ENCODE data around the gene HPX.
A peak's percentile ranks its signal among the peaks of the same experiment; 100 is the strongest.

Gene HPX

GRCh38 chr11:6456361-6457073 lies 15.7 kb upstream of the HPX start:
- Mint-ChIP-seq H3K27me3 (no peaks in the 10 kb centered on the region), H3K4me1 (no peaks in the 10 kb centered on the region), H3K4me3 (no peak overlapping the region), H3K9me3 (no peaks in the 10 kb centered on the region), H3K36me3 (ENCODE audit: insufficient read depth) (peaks cover 11% of the 10 kb centered on the region), H3K27ac (ENCODE audit: low read depth) (no peak overlapping the region)
- DNase-seq (ENCODE audit: low spot score in 2 of 2) = no peak
- ATAC-seq (replicated peaks; ENCODE audit: extremely low read depth, poor library complexity, severe bottlenecking) = no peak

DNA sequence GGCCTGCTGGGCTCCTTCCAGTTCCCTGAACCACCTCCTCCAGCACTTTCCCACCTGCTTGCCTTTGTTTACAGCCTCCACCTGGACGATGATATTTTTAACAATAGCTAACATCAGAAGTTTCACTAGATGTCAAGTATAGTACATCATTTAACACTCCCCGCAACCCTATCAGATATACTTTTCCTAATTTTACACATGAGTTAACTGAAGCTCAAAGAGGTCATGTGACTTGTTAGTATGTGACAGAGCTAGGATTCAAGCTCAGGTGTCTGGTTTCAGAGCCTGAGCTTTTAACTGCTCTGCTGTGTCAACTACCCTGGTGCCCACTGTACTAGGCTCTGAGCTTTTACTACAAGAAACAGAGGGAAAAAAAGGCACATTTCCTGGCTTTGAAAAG lies 14.3 kb upstream of the HPX start:
- H3K27ac Mint-ChIP-seq (ENCODE audit: low read depth) = no peak overlapping the region
- ATAC-seq (replicated peaks; ENCODE audit: extremely low read depth, poor library complexity, severe bottlenecking) (no peak), DNase-seq (ENCODE audit: low spot score in 2 of 2) (no peak)
- H3K9me3 Mint-ChIP-seq = no peaks in the 10 kb centered on the region
- H3K36me3 Mint-ChIP-seq (ENCODE audit: insufficient read depth) = peaks cover 11% of the 10 kb centered on the region
- no peaks in the 10 kb centered on the region for H3K27me3 Mint-ChIP-seq
- no peak overlapping the region for H3K4me3 Mint-ChIP-seq
- H3K4me1 Mint-ChIP-seq = no peaks in the 10 kb centered on the region

DNA sequence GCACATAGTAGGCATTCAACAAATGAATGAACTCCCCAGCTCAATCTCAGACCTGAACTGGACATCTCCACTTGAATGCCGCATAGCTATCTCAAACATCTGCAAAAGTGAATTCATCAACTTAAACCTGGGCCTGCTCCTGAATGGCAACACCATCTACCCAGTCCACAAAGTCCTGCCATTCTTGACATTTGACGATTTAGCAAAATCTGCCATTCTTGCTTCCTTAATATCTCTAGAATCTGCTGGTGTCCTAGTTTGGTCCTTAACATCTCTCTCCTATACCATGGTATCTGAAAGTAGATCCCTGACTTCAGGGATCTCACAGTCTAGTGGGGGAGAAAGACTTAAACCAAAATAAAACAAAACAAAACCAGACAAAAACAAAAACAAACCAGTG lies 12.4 kb upstream of the HPX start:
- no peak overlapping the region for H3K27ac Mint-ChIP-seq (ENCODE audit: low read depth)
- no peak overlapping the region for H3K4me3 Mint-ChIP-seq
- no peaks in the 10 kb centered on the region for H3K9me3 Mint-ChIP-seq
- peaks cover 13% of the 10 kb centered on the region for H3K36me3 Mint-ChIP-seq (ENCODE audit: insufficient read depth)
- H3K27me3 Mint-ChIP-seq = no peaks in the 10 kb centered on the region
- no peaks in the 10 kb centered on the region for H3K4me1 Mint-ChIP-seq
- no peak for DNase-seq (ENCODE audit: low spot score in 2 of 2)
- no peak for ATAC-seq (replicated peaks; ENCODE audit: extremely low read depth, poor library complexity, severe bottlenecking)

- Mint-ChIP-seq H3K36me3 (ENCODE audit: insufficient read depth) (peaks cover 11% of the 10 kb centered on the region), H3K9me3 (no peaks in the 10 kb centered on the region), H3K4me3 (no peak overlapping the region), H3K27me3 (no peaks in the 10 kb centered on the region), H3K4me1 (no peaks in the 10 kb centered on the region), H3K27ac (ENCODE audit: low read depth) (no peak overlapping the region)
- DNase-seq (ENCODE audit: low spot score in 2 of 2) (no peak), ATAC-seq (replicated peaks; ENCODE audit: extremely low read depth, poor library complexity, severe bottlenecking) (no peak)
Observed at GRCh38 chr11:6452219-6452618, 11.4 kb upstream of the HPX start.

- no peak overlapping the region for H3K27ac Mint-ChIP-seq (ENCODE audit: low read depth)
- H3K36me3 Mint-ChIP-seq (ENCODE audit: insufficient read depth) = peaks cover 2% of the 10 kb centered on the region
- H3K4me3 Mint-ChIP-seq = no peak overlapping the region
- ATAC-seq (replicated peaks; ENCODE audit: extremely low read depth, poor library complexity, severe bottlenecking) (no peak), DNase-seq (ENCODE audit: low spot score in 2 of 2) (no peak)
- H3K27me3 Mint-ChIP-seq = no peaks in the 10 kb centered on the region
- H3K9me3 Mint-ChIP-seq = no peaks in the 10 kb centered on the region
- H3K4me1 Mint-ChIP-seq = no peaks in the 10 kb centered on the region
Observed at GRCh38 chr11:6448574-6448973, 7.8 kb upstream of the HPX start.

GRCh38 chr11:6443269-6444003 lies 2.6 kb upstream of the HPX start:
- Mint-ChIP-seq H3K27ac (ENCODE audit: low read depth) (no peak overlapping the region), H3K27me3 (no peaks in the 10 kb centered on the region), H3K4me1 (no peaks in the 10 kb centered on the region), H3K9me3 (no peaks in the 10 kb centered on the region), H3K4me3 (no peak overlapping the region), H3K36me3 (ENCODE audit: insufficient read depth) (peaks cover 2% of the 10 kb centered on the region)
- peak; percentile 46 for ATAC-seq (replicated peaks; ENCODE audit: extremely low read depth, poor library complexity, severe bottlenecking)
- peak; percentile 26 to 37 for DNase-seq (ENCODE audit: low spot score in 2 of 2)

GRCh38 chr11:6442441-6442840 lies 1.7 kb upstream of the HPX start:
- Mint-ChIP-seq H3K4me3 (no peak overlapping the region), H3K27ac (ENCODE audit: low read depth) (no peak overlapping the region), H3K27me3 (no peaks in the 10 kb centered on the region), H3K9me3 (no peaks in the 10 kb centered on the region), H3K4me1 (no peaks in the 10 kb centered on the region), H3K36me3 (ENCODE audit: insufficient read depth) (peaks cover 2% of the 10 kb centered on the region)
- no peak for DNase-seq (ENCODE audit: low spot score in 2 of 2)
- ATAC-seq (replicated peaks; ENCODE audit: extremely low read depth, poor library complexity, severe bottlenecking) = no peak

DNA sequence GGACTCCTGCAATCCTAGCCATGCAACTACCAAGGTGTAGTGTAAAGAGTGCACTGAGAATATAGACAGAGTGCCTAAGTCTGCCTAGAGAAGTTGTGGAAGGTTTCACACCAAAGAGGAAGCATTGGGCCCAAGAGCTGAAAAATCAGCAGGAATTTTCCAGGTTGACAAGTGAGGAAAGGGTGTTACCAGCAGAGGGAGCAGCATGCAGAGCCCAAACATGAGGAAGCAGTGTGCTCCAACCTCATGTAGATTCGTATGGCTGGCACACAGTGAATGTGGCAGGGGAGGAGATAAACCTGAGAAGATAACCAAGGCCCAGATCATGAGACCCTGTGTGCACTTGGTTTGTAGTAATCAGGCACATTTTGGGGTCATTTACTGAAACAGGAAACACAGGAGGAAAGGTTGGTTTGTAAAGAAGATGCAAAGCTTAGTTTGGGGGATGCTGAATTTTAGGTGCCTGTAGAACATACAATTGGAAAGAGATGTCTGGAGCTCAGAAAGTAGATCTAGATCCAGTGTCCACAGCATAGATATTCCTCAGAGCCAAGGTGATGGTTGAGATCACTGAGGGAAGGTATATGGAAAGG lies 1.7 kb downstream of the HPX start:
- ATAC-seq (replicated peaks; ENCODE audit: extremely low read depth, poor library complexity, severe bottlenecking) = peak; percentile 17
- no peak overlapping the region for H3K27ac Mint-ChIP-seq (ENCODE audit: low read depth)
- H3K27me3 Mint-ChIP-seq = no peaks in the 10 kb centered on the region
- no peak for DNase-seq (ENCODE audit: low spot score in 2 of 2)
- H3K4me1 Mint-ChIP-seq = no peaks in the 10 kb centered on the region
- no peak overlapping the region for H3K4me3 Mint-ChIP-seq
- no peaks in the 10 kb centered on the region for H3K9me3 Mint-ChIP-seq
- peaks cover 2% of the 10 kb centered on the region for H3K36me3 Mint-ChIP-seq (ENCODE audit: insufficient read depth)

DNA sequence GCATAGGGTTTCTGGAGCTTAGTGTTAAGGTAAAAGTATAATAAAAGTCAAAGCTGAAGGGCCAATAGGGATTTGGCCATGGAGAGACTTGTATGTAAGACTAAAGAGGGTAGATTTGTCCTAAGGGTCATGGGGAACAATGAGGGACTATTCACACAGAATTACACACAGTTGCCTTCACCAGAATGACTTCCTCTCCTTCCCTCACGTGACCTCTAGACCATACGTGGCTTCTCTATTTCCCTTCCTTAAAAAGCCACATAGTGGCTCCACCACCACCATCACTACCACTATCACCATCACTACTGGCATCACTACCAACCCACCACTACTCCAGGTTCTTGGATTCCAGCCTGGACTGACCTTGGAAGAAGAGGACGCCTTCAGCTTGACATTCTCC lies 2.8 kb downstream of the HPX start:
- H3K9me3 Mint-ChIP-seq = no peaks in the 10 kb centered on the region
- no peak overlapping the region for H3K27ac Mint-ChIP-seq (ENCODE audit: low read depth)
- ATAC-seq (replicated peaks; ENCODE audit: extremely low read depth, poor library complexity, severe bottlenecking) = peak; percentile 32
- peaks cover 2% of the 10 kb centered on the region for H3K36me3 Mint-ChIP-seq (ENCODE audit: insufficient read depth)
- H3K4me3 Mint-ChIP-seq = no peak overlapping the region
- no peaks in the 10 kb centered on the region for H3K27me3 Mint-ChIP-seq
- no peak for DNase-seq (ENCODE audit: low spot score in 2 of 2)
- H3K4me1 Mint-ChIP-seq = no peaks in the 10 kb centered on the region

GRCh38 chr11:6437423-6437822 lies 3.4 kb downstream of the HPX start:
- Mint-ChIP-seq H3K9me3 (no peaks in the 10 kb centered on the region), H3K4me3 (no peak overlapping the region), H3K27ac (ENCODE audit: low read depth) (no peak overlapping the region), H3K4me1 (no peaks in the 10 kb centered on the region), H3K27me3 (no peaks in the 10 kb centered on the region), H3K36me3 (ENCODE audit: insufficient read depth) (peaks cover 2% of the 10 kb centered on the region)
- DNase-seq (ENCODE audit: low spot score in 2 of 2) = no peak
- ATAC-seq (replicated peaks; ENCODE audit: extremely low read depth, poor library complexity, severe bottlenecking) = no peak

GRCh38 chr11:6433998-6434660 lies 6.7 kb downstream of the HPX start:
- no peaks in the 10 kb centered on the region for H3K27me3 Mint-ChIP-seq
- H3K4me1 Mint-ChIP-seq = no peaks in the 10 kb centered on the region
- DNase-seq (ENCODE audit: low spot score in 2 of 2) = no peak
- ATAC-seq (replicated peaks; ENCODE audit: extremely low read depth, poor library complexity, severe bottlenecking) = no peak
- H3K36me3 Mint-ChIP-seq (ENCODE audit: insufficient read depth) = no peaks in the 10 kb centered on the region
- H3K4me3 Mint-ChIP-seq = no peak overlapping the region
- peak overlapping the region; percentile 29 for H3K27ac Mint-ChIP-seq (ENCODE audit: low read depth)
- no peaks in the 10 kb centered on the region for H3K9me3 Mint-ChIP-seq

- ATAC-seq (replicated peaks; ENCODE audit: extremely low read depth, poor library complexity, severe bottlenecking) = no peak
- H3K36me3 Mint-ChIP-seq (ENCODE audit: insufficient read depth) = no peaks in the 10 kb centered on the region
- H3K27me3 Mint-ChIP-seq = no peaks in the 10 kb centered on the region
- H3K27ac Mint-ChIP-seq (ENCODE audit: low read depth) = no peak overlapping the region
- DNase-seq (ENCODE audit: low spot score in 2 of 2) = no peak
- no peak overlapping the region for H3K4me3 Mint-ChIP-seq
- H3K4me1 Mint-ChIP-seq = no peaks in the 10 kb centered on the region
- no peaks in the 10 kb centered on the region for H3K9me3 Mint-ChIP-seq
Observed at GRCh38 chr11:6431861-6432260, 8.9 kb downstream of the HPX start.
